ENCODE measurements around the gene HMCN1. TPM values are rescaled to one million over a fixed set of nuclear protein-coding genes. Genes with fewer than 3 reads are reported as not detected.

HMCN1 gene
- total and polyA plus RNA-seq, 4 donors = 3.2 to 149 (median 15.4) TPM

- Histone ChIP-seq H3K27ac (ENCODE audit: low read depth in 1 of 2, low read length in 1 of 2) (no peak overlapping the region), H3K27me3 (ENCODE audit: control insufficient read depth in 3 of 3, insufficient read depth in 3 of 3, low read length in 2 of 3) (no peaks in the 10 kb centered on the region), H3K9me3 (ENCODE audit: control insufficient read depth in 4 of 4, insufficient read depth in 3 of 4, low read length in 3 of 4) (peaks cover 0 to 2% (median 0%) of the 10 kb centered on the region in 4 donors), H3K4me1 (ENCODE audit: control insufficient read depth in 5 of 5, insufficient read depth in 5 of 5, low read length in 5 of 5) (no peaks in the 10 kb centered on the region), H3K9ac (ENCODE audit: insufficient read depth in 1 of 2, low read length in 2 of 2) (no peak overlapping the region), H3K4me3 (no peak overlapping the region), H3K36me3 (ENCODE audit: control insufficient read depth in 4 of 4, insufficient read depth in 4 of 4, low read length in 4 of 4) (no peaks in the 10 kb centered on the region)
- ATAC-seq (ENCODE audit: insufficient read depth, low FRiP score) = no peak
- TF ChIP-seq CTCF (IDR thresholded peaks at IDR 0.05; ENCODE audit: control extremely low read depth, extremely low read depth) = no peak
- 63 to 79% methylated on average over 3 of the region's 3 CpGs for WGBS, 2 donors
- no peak for DNase-seq
These were observed 30.0 kb upstream of the HMCN1 start for GRCh38 chr1:185704181-185704580.

- Histone ChIP-seq H3K4me3 (no peak overlapping the region), H3K36me3 (ENCODE audit: control insufficient read depth in 4 of 4, insufficient read depth in 4 of 4, low read length in 4 of 4) (no peaks in the 10 kb centered on the region), H3K9ac (ENCODE audit: insufficient read depth in 1 of 2, low read length in 2 of 2) (no peak overlapping the region), H3K27me3 (ENCODE audit: control insufficient read depth in 3 of 3, insufficient read depth in 3 of 3, low read length in 2 of 3) (peaks cover 0 to 4% (median 0%) of the 10 kb centered on the region in 3 donors), H3K27ac (ENCODE audit: low read depth in 1 of 2, low read length in 1 of 2) (no peak overlapping the region), H3K9me3 (ENCODE audit: control insufficient read depth in 4 of 4, insufficient read depth in 3 of 4, low read length in 3 of 4) (peaks cover 0 to 2% (median 0%) of the 10 kb centered on the region in 4 donors), H3K4me1 (ENCODE audit: control insufficient read depth in 5 of 5, insufficient read depth in 5 of 5, low read length in 5 of 5) (no peaks in the 10 kb centered on the region)
- no peak for ATAC-seq (ENCODE audit: insufficient read depth, low FRiP score)
- no peak for TF ChIP-seq CTCF (IDR thresholded peaks at IDR 0.05; ENCODE audit: control extremely low read depth, extremely low read depth)
- 76 to 82% methylated on average over 3 of the region's 3 CpGs for WGBS, 2 donors
- DNase-seq = no peak
These were observed 18.1 kb upstream of the HMCN1 start for GRCh38 chr1:185716095-185716494.

GRCh38 chr1:185719021-185719420, 15.2 kb upstream of the HMCN1 start:
- DNase-seq (no peak), ATAC-seq (ENCODE audit: insufficient read depth, low FRiP score) (no peak)
- H3K4me3 ChIP-seq = no peak overlapping the region
- H3K9ac ChIP-seq (ENCODE audit: insufficient read depth in 1 of 2, low read length in 2 of 2) = no peak overlapping the region
- 26 to 38% methylated on average over 4 of the region's 4 CpGs for WGBS, 2 donors
- H3K27me3 ChIP-seq (ENCODE audit: control insufficient read depth in 3 of 3, insufficient read depth in 3 of 3, low read length in 2 of 3) = peaks cover 0 to 4% (median 0%) of the 10 kb centered on the region in 3 donors
- peaks cover 0 to 2% (median 0%) of the 10 kb centered on the region in 5 donors for H3K4me1 ChIP-seq (ENCODE audit: control insufficient read depth in 5 of 5, insufficient read depth in 5 of 5, low read length in 5 of 5)
- peaks cover 0 to 2% (median 0%) of the 10 kb centered on the region in 4 donors for H3K9me3 ChIP-seq (ENCODE audit: control insufficient read depth in 4 of 4, insufficient read depth in 3 of 4, low read length in 3 of 4)
- H3K36me3 ChIP-seq (ENCODE audit: control insufficient read depth in 4 of 4, insufficient read depth in 4 of 4, low read length in 4 of 4) = no peaks in the 10 kb centered on the region
- TF ChIP-seq CTCF (IDR thresholded peaks at IDR 0.05; ENCODE audit: control extremely low read depth, extremely low read depth) = no peak
- no peak overlapping the region for H3K27ac ChIP-seq (ENCODE audit: low read depth in 1 of 2, low read length in 1 of 2)

All from lung (tissue), 12 donors.